Neural crest cell (in vitro differentiated cells): Measurements from ENCODE around the gene GOLPH3. TPM values are rescaled to one million over a fixed set of nuclear protein-coding genes. Genes with fewer than 3 reads are reported as not detected.

Experiments
- DNase-seq: peaks from one replicate; pipeline ENCODE4 v3.0.0; 2021; ENCODE audit warnings: low read depth, mixed read lengths, low spot score
- H3K27ac Mint-ChIP-seq: one replicate; pipeline ENCODE4 v1.8.0; 2021; ENCODE audit warnings: mild to moderate bottlenecking, mixed read lengths; ENCODE audit not compliant: unreplicated experiment
- H3K27me3 Mint-ChIP-seq: 2 replicates; pipeline ENCODE4 v1.8.0; 2021; ENCODE audit warnings: low read depth, mild to moderate bottlenecking, mixed read lengths
- H3K36me3 Mint-ChIP-seq: 2 replicates; pipeline ENCODE4 v1.8.0; 2021; ENCODE audit warnings: low read depth, mild to moderate bottlenecking, mixed read lengths
- H3K4me1 Mint-ChIP-seq: 2 replicates; pipeline ENCODE4 v1.8.0; 2021; ENCODE audit warnings: mixed read lengths
- H3K4me3 Mint-ChIP-seq: one replicate; pipeline ENCODE4 v1.8.0; 2021; ENCODE audit warnings: mild to moderate bottlenecking, mixed read lengths
- H3K9me3 Mint-ChIP-seq: 2 replicates; pipeline ENCODE4 v1.8.0; 2021; ENCODE audit warnings: mixed read lengths
- total RNA-seq: library from RNA; stranded (reverse); gene quantifications from 2 replicates; pipeline ENCODE4 v1.2.1, GENCODE V29; 2021
- TF ChIP-seq, protein P1 (sequence below): fragments of 200-600 bp; sonication (generic); conservative IDR thresholded peaks from 2 replicates; pipeline ENCODE4 v1.5.0; 2021; ENCODE audit warnings: antibody characterized with exemption, mild to moderate bottlenecking

GOLPH3 gene
- total RNA-seq, 1 donor from 2014 or later, result 61.7 TPM

GRCh38 chr5:32115985-32116384 is 58.1 kb downstream of the GOLPH3 start:
- TF ChIP-seq, protein P1, sequence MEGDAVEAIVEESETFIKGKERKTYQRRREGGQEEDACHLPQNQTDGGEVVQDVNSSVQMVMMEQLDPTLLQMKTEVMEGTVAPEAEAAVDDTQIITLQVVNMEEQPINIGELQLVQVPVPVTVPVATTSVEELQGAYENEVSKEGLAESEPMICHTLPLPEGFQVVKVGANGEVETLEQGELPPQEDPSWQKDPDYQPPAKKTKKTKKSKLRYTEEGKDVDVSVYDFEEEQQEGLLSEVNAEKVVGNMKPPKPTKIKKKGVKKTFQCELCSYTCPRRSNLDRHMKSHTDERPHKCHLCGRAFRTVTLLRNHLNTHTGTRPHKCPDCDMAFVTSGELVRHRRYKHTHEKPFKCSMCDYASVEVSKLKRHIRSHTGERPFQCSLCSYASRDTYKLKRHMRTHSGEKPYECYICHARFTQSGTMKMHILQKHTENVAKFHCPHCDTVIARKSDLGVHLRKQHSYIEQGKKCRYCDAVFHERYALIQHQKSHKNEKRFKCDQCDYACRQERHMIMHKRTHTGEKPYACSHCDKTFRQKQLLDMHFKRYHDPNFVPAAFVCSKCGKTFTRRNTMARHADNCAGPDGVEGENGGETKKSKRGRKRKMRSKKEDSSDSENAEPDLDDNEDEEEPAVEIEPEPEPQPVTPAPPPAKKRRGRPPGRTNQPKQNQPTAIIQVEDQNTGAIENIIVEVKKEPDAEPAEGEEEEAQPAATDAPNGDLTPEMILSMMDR, result no peak
- Mint-ChIP-seq H3K4me1 (peaks cover 3% of the 10 kb centered on the region), H3K36me3 (peaks cover 22% of the 10 kb centered on the region), H3K9me3 (no peaks in the 10 kb centered on the region), H3K4me3 (no peak overlapping the region), H3K27ac (no peak overlapping the region), H3K27me3 (no peaks in the 10 kb centered on the region)
- DNase-seq, result no peak

DNA sequence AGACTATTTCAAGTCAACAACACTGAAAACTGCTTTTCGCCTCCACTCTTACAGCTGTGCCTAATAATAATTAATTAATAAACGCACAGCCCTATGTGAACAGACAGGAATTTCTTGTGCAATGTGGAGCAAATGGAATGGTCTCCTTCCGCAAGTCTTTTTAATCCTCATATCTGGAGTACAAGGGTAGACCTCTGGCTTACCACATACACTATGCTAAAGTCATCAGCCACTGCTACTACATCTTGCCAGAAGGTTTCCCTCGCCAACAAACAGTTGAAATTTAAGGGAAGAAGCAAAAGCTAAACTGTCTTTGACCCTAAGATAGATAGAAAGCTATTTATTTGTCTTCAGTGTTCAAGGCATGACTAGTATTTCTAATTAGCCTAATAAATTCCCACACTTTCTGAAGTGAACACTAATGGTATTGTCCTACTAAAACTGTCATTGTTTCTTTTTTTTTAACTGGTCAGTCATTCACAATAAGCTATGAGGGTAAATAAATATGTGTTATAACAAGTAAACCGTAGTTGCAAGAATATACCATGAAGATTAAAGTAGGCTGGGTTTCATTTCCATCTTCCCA is 63.9 kb downstream of the GOLPH3 start:
- Mint-ChIP-seq H3K27ac (no peak overlapping the region), H3K4me1 (no peaks in the 10 kb centered on the region), H3K36me3 (peaks cover 19% of the 10 kb centered on the region), H3K27me3 (no peaks in the 10 kb centered on the region), H3K9me3 (no peaks in the 10 kb centered on the region), H3K4me3 (no peak overlapping the region)
- no peak for DNase-seq
- TF ChIP-seq, protein P1, result no peak

DNA sequence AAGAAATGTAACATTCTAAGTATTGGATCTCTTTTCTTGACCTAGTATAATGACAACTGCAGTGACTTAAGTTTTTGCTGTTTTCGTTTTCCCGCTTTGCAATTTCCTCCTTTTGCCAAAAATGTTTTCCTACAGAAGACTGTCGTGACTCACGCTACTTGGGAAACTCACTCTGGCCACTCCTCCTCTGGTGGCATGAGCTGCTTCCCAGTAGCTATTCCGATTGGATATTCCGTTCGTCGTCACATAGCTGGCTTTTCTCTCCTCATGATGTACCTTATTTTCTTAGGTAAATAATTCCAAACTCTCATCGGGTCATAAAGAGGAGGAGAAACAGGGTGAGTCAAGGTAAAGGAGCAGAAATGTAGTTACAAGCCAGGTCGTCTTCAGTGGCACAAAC is 64.9 kb downstream of the GOLPH3 start:
- no peak overlapping the region for H3K27ac Mint-ChIP-seq
- H3K36me3 Mint-ChIP-seq, result peaks cover 22% of the 10 kb centered on the region
- no peaks in the 10 kb centered on the region for H3K27me3 Mint-ChIP-seq
- H3K9me3 Mint-ChIP-seq, result no peaks in the 10 kb centered on the region
- DNase-seq, result no peak
- no peak overlapping the region for H3K4me3 Mint-ChIP-seq
- TF ChIP-seq, protein P1, result no peak
- H3K4me1 Mint-ChIP-seq, result no peaks in the 10 kb centered on the region

DNA sequence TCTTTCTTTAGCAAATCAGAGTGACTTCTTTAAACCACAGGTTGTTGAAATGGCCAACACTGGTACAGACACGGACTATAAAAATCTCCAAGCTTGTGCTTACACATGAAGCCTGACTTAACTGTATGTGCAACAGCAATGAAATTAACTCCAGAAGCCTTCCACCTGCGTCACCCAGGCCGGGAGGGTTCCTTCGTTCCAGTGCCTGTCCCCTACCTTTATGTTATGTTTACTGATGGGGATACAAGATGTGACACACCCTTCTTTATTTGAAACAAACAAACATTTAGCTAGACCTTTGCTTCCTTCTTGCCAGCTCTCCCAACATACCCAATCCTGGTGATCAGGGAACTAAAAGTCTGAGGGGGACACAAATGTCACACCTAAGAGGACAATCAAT is 66.0 kb downstream of the GOLPH3 start:
- H3K27me3 Mint-ChIP-seq, result no peaks in the 10 kb centered on the region
- DNase-seq, result no peak
- H3K4me3 Mint-ChIP-seq, result no peak overlapping the region
- H3K27ac Mint-ChIP-seq, result no peak overlapping the region
- TF ChIP-seq, protein P1, result no peak
- H3K9me3 Mint-ChIP-seq, result no peaks in the 10 kb centered on the region
- H3K4me1 Mint-ChIP-seq, result no peaks in the 10 kb centered on the region
- H3K36me3 Mint-ChIP-seq, result peaks cover 27% of the 10 kb centered on the region

DNA sequence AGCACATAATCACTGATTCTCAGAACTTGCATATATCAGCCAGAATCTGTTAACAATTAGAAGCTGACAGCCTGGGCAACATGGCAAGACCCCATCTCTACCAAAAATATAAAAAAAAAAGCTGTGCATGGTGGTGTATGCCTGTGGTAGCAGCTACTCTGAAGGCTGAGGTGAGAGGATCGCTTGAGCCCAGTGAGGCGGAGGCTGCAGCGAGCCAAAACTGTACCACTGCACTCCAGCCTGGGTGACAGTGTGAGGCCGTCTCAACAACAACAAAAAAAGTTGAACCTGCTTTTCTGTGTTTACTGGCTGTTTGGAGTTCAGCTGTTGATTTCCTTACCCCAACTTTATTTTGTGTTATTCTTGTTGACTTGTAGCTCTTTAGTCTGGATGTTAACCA is 66.8 kb downstream of the GOLPH3 start:
- Mint-ChIP-seq H3K4me1 (no peaks in the 10 kb centered on the region), H3K4me3 (no peak overlapping the region), H3K9me3 (no peaks in the 10 kb centered on the region), H3K27ac (no peak overlapping the region), H3K27me3 (no peaks in the 10 kb centered on the region), H3K36me3 (peaks cover 25% of the 10 kb centered on the region)
- TF ChIP-seq, protein P1, result no peak
- DNase-seq, result no peak
